ENCODE results near the gene MKNK2.
"Not testable (repeated sequence)": the region's sequence is repeated elsewhere in the genome, so short reads cannot be mapped to it uniquely, and the experiment has no call there.

The MKNK2 gene

GRCh38 chr19:2050991-2051772 lies at the start of gene MKNK2:
Gene MKNK2 (minus strand): TSS chr19:2051244. CDS start chr19:2050851, 393 bp downstream.
- Mint-ChIP-seq H3K27ac (peak within 1 kb of the TSS; percentile 87), H3K4me1 (ENCODE audit: low read depth) (peaks cover 42% of the 10 kb centered on the region), H3K36me3 (no peaks in the 10 kb centered on the region)

GRCh38 chr19:2100719-2101061 lies 49.6 kb upstream of the MKNK2 start:
- Mint-ChIP-seq H3K9me3 (ENCODE audit: low read depth) (no peaks in the 10 kb centered on the region), H3K27me3 (no peaks in the 10 kb centered on the region), H3K4me3 (no peak overlapping the region), H3K4me1 (ENCODE audit: low read depth) (peaks cover 7% of the 10 kb centered on the region), H3K27ac (peak overlapping the region; percentile 46), H3K36me3 (peaks cover 8% of the 10 kb centered on the region)

More at GRCh38 chr19:2050991-2051772, at the start of gene MKNK2:
- Mint-ChIP-seq H3K27me3 (no peaks in the 10 kb centered on the region), H3K9me3 (ENCODE audit: low read depth) (no peaks in the 10 kb centered on the region), H3K4me3 (peak within 1 kb of the TSS; percentile 84)

GRCh38 chr19:2099937-2100718 lies 49.1 kb upstream of the MKNK2 start:
- no peak overlapping the region for H3K27ac Mint-ChIP-seq
- no peaks in the 10 kb centered on the region for H3K27me3 Mint-ChIP-seq
- peaks cover 9% of the 10 kb centered on the region for H3K4me1 Mint-ChIP-seq (ENCODE audit: low read depth)
- no peaks in the 10 kb centered on the region for H3K9me3 Mint-ChIP-seq (ENCODE audit: low read depth)
- peaks cover 4% of the 10 kb centered on the region for H3K36me3 Mint-ChIP-seq
- H3K4me3 Mint-ChIP-seq: no peak overlapping the region

- Mint-ChIP-seq H3K4me3 (no peak overlapping the region), H3K4me1 (ENCODE audit: low read depth) (peaks cover 18% of the 10 kb centered on the region), H3K9me3 (ENCODE audit: low read depth) (no peaks in the 10 kb centered on the region), H3K27ac (no peak overlapping the region), H3K27me3 (no peaks in the 10 kb centered on the region), H3K36me3 (peaks cover 2% of the 10 kb centered on the region)
Observed at GRCh38 chr19:2099054-2099501, 48.0 kb upstream of the MKNK2 start.

- no peaks in the 10 kb centered on the region for H3K9me3 Mint-ChIP-seq (ENCODE audit: low read depth)
- H3K27ac Mint-ChIP-seq: no peak overlapping the region
- H3K4me3 Mint-ChIP-seq: peak overlapping the region; percentile 84
- H3K36me3 Mint-ChIP-seq: peaks cover 3% of the 10 kb centered on the region
- no peaks in the 10 kb centered on the region for H3K27me3 Mint-ChIP-seq
- peaks cover 25% of the 10 kb centered on the region for H3K4me1 Mint-ChIP-seq (ENCODE audit: low read depth)
Observed at GRCh38 chr19:2097886-2098327, 46.9 kb upstream of the MKNK2 start.

GRCh38 chr19:2097203-2097885 lies 46.3 kb upstream of the MKNK2 start:
- Mint-ChIP-seq H3K27me3 (no peaks in the 10 kb centered on the region), H3K27ac (peak overlapping the region; percentile 68), H3K36me3 (peaks cover 3% of the 10 kb centered on the region), H3K4me3 (peak overlapping the region; percentile 84), H3K4me1 (ENCODE audit: low read depth) (peaks cover 29% of the 10 kb centered on the region), H3K9me3 (ENCODE audit: low read depth) (no peaks in the 10 kb centered on the region)

GRCh38 chr19:2096480-2097202 lies 45.6 kb upstream of the MKNK2 start, which contains the start of gene IZUMO4:
Gene IZUMO4 (plus strand): TSS chr19:2096915. CDS start chr19:2096946, 31 bp downstream.
- Mint-ChIP-seq H3K36me3 (peaks cover 3% of the 10 kb centered on the region), H3K9me3 (ENCODE audit: low read depth) (no peaks in the 10 kb centered on the region), H3K27ac (peak within 1 kb of the TSS; percentile 84), H3K4me1 (ENCODE audit: low read depth) (peaks cover 33% of the 10 kb centered on the region), H3K27me3 (no peaks in the 10 kb centered on the region), H3K4me3 (peak within 1 kb of the TSS; percentile 96)

- H3K27ac Mint-ChIP-seq: peak within 1 kb of the TSS; percentile 93
- no peaks in the 10 kb centered on the region for H3K9me3 Mint-ChIP-seq (ENCODE audit: low read depth)
- H3K27me3 Mint-ChIP-seq: no peaks in the 10 kb centered on the region
- peak within 1 kb of the TSS; percentile 96 for H3K4me3 Mint-ChIP-seq
- H3K36me3 Mint-ChIP-seq: peaks cover 3% of the 10 kb centered on the region
- H3K4me1 Mint-ChIP-seq (ENCODE audit: low read depth): peaks cover 34% of the 10 kb centered on the region
Observed at GRCh38 chr19:2096034-2096479, 45.0 kb upstream of the MKNK2 start, which contains the start of gene MOB3A. Gene MOB3A (minus strand): TSS chr19:2096326. CDS start chr19:2078560, 17,766 bp downstream.

GRCh38 chr19:2091926-2092525 lies 41.0 kb upstream of the MKNK2 start:
- not testable (repeated sequence) for H3K9me3 Mint-ChIP-seq (ENCODE audit: low read depth); H3K4me3 Mint-ChIP-seq; H3K27me3 Mint-ChIP-seq; H3K36me3 Mint-ChIP-seq; H3K27ac Mint-ChIP-seq
- H3K4me1 Mint-ChIP-seq (ENCODE audit: low read depth): peaks cover 69% of the 10 kb centered on the region

- no peaks in the 10 kb centered on the region for H3K9me3 Mint-ChIP-seq (ENCODE audit: low read depth)
- peaks cover 76% of the 10 kb centered on the region for H3K4me1 Mint-ChIP-seq (ENCODE audit: low read depth)
- H3K27ac Mint-ChIP-seq: peak overlapping the region; percentile 86
- H3K36me3 Mint-ChIP-seq: peaks cover 6% of the 10 kb centered on the region
- peak overlapping the region; percentile 78 for H3K4me3 Mint-ChIP-seq
- no peaks in the 10 kb centered on the region for H3K27me3 Mint-ChIP-seq
Observed at GRCh38 chr19:2089727-2090053, 38.6 kb upstream of the MKNK2 start.

GRCh38 chr19:2089001-2089711 lies 38.1 kb upstream of the MKNK2 start:
- peak overlapping the region; percentile 68 for H3K27ac Mint-ChIP-seq
- peak overlapping the region; percentile 78 for H3K4me3 Mint-ChIP-seq
- H3K9me3 Mint-ChIP-seq (ENCODE audit: low read depth): no peaks in the 10 kb centered on the region
- H3K4me1 Mint-ChIP-seq (ENCODE audit: low read depth): peaks cover 71% of the 10 kb centered on the region
- peaks cover 5% of the 10 kb centered on the region for H3K36me3 Mint-ChIP-seq
- no peaks in the 10 kb centered on the region for H3K27me3 Mint-ChIP-seq

- peaks cover 4% of the 10 kb centered on the region for H3K36me3 Mint-ChIP-seq
- H3K9me3 Mint-ChIP-seq (ENCODE audit: low read depth): no peaks in the 10 kb centered on the region
- H3K27ac Mint-ChIP-seq: peak overlapping the region; percentile 86
- H3K4me3 Mint-ChIP-seq: peak overlapping the region; percentile 62
- H3K4me1 Mint-ChIP-seq (ENCODE audit: low read depth): peaks cover 68% of the 10 kb centered on the region
- H3K27me3 Mint-ChIP-seq: no peaks in the 10 kb centered on the region
Observed at GRCh38 chr19:2087621-2088100, 36.6 kb upstream of the MKNK2 start.
